Measurements from ENCODE around the gene SERGEF.

- TF ChIP-seq E2F6 (IDR thresholded peaks at IDR 0.05; ENCODE audit: borderline replicate concordance, low read depth) = no peak
- TF ChIP-seq POLR2A (IDR thresholded peaks at IDR 0.05; ENCODE audit: low read length) = no peak
- TF ChIP-seq FOSB (CRISPR knock-in tag; IDR thresholded peaks at IDR 0.05) = no peak
- TF ChIP-seq CTCF (IDR thresholded peaks at IDR 0.05) = no peak
- no peak for TF ChIP-seq USF2 (IDR thresholded peaks at IDR 0.05)
Observed at GRCh38 chr11:17967661-17968060, 45.2 kb downstream of the SERGEF start.

All from A549 (cell line).